ENCODE measurements around the gene BMI1. TPM values are rescaled to one million over a fixed set of nuclear protein-coding genes. Genes with fewer than 3 reads are reported as not detected.

The BMI1 gene
- total RNA-seq, 1 experiment from 2014 or later: 6.8 TPM

GRCh38 chr10:22363305-22363704, 42.4 kb downstream of the BMI1 start:
- H3K36me3 Mint-ChIP-seq (ENCODE audit: insufficient read depth in 1 of 3, low read depth in 3 of 3): no peaks in the 10 kb centered on the region
- Histone ChIP-seq H3K9ac (ENCODE audit: extremely low read depth, insufficient read length, low read length) (no peak overlapping the region), H3K27ac (ENCODE audit: insufficient read length, low read depth, low read length) (no peak overlapping the region), H2AFZ (ENCODE audit: low read length) (no peak overlapping the region), H4K91ac (ENCODE audit: insufficient read length, low read depth, low read length) (no peak overlapping the region), H3K27me3 (ENCODE audit: insufficient read depth, low read length) (no peaks in the 10 kb centered on the region), H3K23ac (ENCODE audit: insufficient read length, low read depth, low read length) (no peak overlapping the region), H4K20me1 (ENCODE audit: control insufficient read depth, insufficient read depth, insufficient read length) (no peaks in the 10 kb centered on the region), H3K14ac (ENCODE audit: insufficient read depth, low read length) (no peak overlapping the region), H3K79me2 (ENCODE audit: insufficient read depth, low read length) (no peaks in the 10 kb centered on the region), H3K9me3 (ENCODE audit: control insufficient read depth, low read depth, low read length) (no peaks in the 10 kb centered on the region), H2BK15ac (ENCODE audit: low read depth, low read length) (no peak overlapping the region), H2BK20ac (ENCODE audit: low read depth, low read length, poor library complexity, severe bottlenecking) (no peak overlapping the region), H3K23me2 (ENCODE audit: insufficient read length, low read depth, low read length, poor library complexity, severe bottlenecking) (no peaks in the 10 kb centered on the region), H3K79me1 (ENCODE audit: insufficient read depth, low read depth, low read length, poor library complexity, severe bottlenecking) (no peaks in the 10 kb centered on the region), H3K4me1 (ENCODE audit: insufficient read depth, low read length) (no peaks in the 10 kb centered on the region), H3K18ac (ENCODE audit: insufficient read length, low read depth, low read length) (no peak overlapping the region), H4K5ac (ENCODE audit: insufficient read length, low read depth, low read length) (no peak overlapping the region), H3K4me2 (ENCODE audit: insufficient read depth, insufficient read length, low read length) (no peak overlapping the region), H2AK5ac (ENCODE audit: insufficient read length, low read length) (no peak overlapping the region), H3T11ph (ENCODE audit: low read length) (no peak overlapping the region), H4K8ac (replicated peaks; ENCODE audit: insufficient read length, low read depth, low read length) (no peak overlapping the region), H3K4ac (ENCODE audit: low read depth, low read length) (no peak overlapping the region), H2BK120ac (ENCODE audit: low read depth, low read length, poor library complexity, severe bottlenecking) (no peak overlapping the region), H2BK12ac (ENCODE audit: insufficient read length, low read depth, low read length) (no peak overlapping the region), H3K56ac (ENCODE audit: insufficient read length, low read depth, low read length) (no peak overlapping the region), H2BK5ac (ENCODE audit: insufficient read length, low read length) (no peak overlapping the region)
- no peak for DNase-seq
- H3K4me3 Mint-ChIP-seq: no peak overlapping the region
- WGBS (ENCODE audit: extremely low coverage, insufficient read length, low lambda C conversion rate): no CpG with 5 or more reads among the region's 6 CpGs
- no peaks in the 10 kb centered on the region for H3K9me3 Mint-ChIP-seq
- H3K27ac Mint-ChIP-seq: no peak overlapping the region
- no peaks in the 10 kb centered on the region; the same call in 1 of the 2 replicates for H3K27me3 Mint-ChIP-seq (ENCODE audit: low read depth)
- no peaks in the 10 kb centered on the region for H3K4me1 Mint-ChIP-seq
- TF ChIP-seq CTCF (conservative IDR thresholded peaks at IDR 0.05): no peak
